GM12874 (cell line): ENCODE results near the gene HINT2.

ENCODE experiments used
- CTCF ChIP-seq: IDR thresholded peaks from 2 replicates; pipeline ENCODE4 v1.5.1; 2011; ENCODE audit warnings: low read depth, mild to moderate bottlenecking, control low read depth, low read length, moderate library complexity; ENCODE audit not compliant: insufficient read depth

Gene HINT2

GRCh38 chr9:35792826-35793225 is 22.0 kb downstream of the HINT2 start:
- no peak for TF ChIP-seq CTCF

GRCh38 chr9:35792024-35792813 is 22.6 kb downstream of the HINT2 start:
- no peak for TF ChIP-seq CTCF

- TF ChIP-seq CTCF: no peak
Observed at GRCh38 chr9:35791297-35791921, 23.4 kb downstream of the HINT2 start, which contains the start of gene NPR2. Gene NPR2 (plus strand): TSS chr9:35791591. CDS start chr9:35792409, 818 bp downstream.

GRCh38 chr9:35790385-35791296 is 24.2 kb downstream of the HINT2 start:
- peak; percentile 78 for TF ChIP-seq CTCF

GRCh38 chr9:35790025-35790384 is 24.8 kb downstream of the HINT2 start:
- no peak for TF ChIP-seq CTCF

GRCh38 chr9:35789541-35789940 is 25.3 kb downstream of the HINT2 start:
- no peak for TF ChIP-seq CTCF

- no peak for TF ChIP-seq CTCF
Observed at GRCh38 chr9:35783418-35783817, 31.4 kb downstream of the HINT2 start.
